Measurements from ENCODE around the gene HYAL1.

HYAL1 gene

GRCh38 chr3:50258979-50259378 lies 44.4 kb downstream of the HYAL1 start:
- no peak for DNase-seq

DNA sequence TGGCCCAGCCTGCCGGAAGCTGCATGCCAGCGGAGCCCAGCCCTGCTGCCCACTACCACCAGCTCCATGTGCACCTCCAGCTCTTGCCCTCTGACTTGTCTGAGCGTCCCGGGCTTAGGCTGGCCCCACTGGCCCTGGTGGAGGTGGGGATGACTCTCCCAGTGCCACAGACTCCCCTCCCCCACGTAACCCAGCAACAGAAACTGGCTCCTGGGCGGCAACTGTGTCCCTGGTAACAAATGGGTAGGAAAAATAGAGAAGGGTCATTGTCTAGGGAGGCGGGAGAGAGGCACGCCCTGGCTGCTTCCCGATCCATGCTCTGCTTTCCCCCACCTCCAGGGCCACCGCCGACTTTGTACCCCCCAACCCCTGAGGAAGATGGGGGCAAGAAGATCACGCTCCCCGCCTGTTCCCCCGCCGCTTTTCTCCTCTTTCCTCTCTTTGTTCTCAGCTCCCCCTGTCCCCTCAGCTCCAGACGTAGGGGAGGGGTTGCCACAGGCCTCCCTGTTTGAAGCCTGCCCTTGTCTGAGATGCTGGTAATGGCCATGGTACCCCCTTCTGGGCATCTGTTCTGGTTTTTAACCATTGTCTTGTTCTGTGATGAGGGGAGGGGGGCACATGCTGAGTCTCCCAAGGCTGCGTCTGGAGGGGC lies 45.2 kb downstream of the HYAL1 start:
- no peak for DNase-seq

GRCh38 chr3:50256978-50257890 lies 46.1 kb downstream of the HYAL1 start:
- peak; percentile 78 for DNase-seq

DNA sequence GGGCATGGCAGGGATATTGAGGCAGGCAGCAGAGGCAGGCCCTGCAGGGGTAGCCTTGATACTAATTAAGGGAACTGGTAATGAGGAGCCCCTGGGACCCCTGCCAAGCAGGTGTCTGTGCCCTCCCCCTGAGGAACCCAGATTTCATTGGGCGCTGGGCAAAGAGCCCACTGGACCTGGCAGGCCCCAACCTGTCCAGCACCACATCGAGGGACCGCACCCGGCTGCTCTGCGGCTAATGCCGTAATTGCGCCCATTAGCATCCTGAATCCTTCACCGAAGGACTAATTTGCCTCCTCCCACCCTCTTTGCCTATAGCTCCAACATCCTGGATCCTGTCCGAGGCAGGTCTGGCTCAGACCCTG lies 48.1 kb downstream of the HYAL1 start:
- no peak for DNase-seq

GRCh38 chr3:50254577-50255250 lies 48.7 kb downstream of the HYAL1 start:
- DNase-seq, result no peak

DNA sequence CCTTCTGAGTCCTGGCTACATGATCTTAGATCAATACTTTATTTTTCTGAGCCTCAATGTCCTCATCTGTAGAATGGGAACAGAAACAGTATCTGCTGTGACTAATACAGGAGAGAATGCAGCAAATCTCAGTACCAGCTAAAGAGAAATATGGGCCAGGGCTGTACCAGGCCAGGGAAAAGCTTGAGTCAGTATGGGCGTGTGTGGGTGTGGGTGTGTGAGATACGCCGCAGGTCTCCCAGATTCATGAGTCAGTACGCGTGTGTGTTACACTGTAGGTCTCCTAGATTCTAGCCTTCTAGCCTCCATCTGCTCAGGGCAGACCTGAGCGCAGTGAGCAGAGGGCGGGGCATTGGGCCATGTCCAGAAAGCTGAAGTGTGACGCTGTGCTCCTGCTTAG lies 52.2 kb downstream of the HYAL1 start:
- peak; percentile 84 for DNase-seq

DNA sequence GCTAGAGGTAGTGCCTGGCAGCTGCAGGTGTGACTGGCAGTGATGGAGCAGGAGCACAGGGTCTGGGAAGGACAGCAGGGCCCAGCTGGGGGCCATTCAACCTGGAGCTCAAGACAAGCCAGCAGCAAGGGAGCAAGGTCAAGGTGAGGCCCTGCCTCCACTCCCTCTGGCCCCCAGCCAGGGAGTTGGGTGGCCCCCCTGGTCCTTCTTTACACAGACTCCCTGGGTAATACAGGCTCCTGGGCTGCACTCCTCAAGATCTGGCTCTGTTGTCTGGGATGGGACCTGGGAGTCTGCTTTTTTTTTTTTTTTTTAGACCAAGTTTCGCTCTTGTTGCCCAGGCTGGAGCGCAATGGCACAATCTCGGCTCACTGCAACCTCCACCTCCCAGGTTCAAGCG lies 52.9 kb downstream of the HYAL1 start:
- DNase-seq, result no peak

Measured in activated effector memory CD4-positive, alpha-beta T cell treated with anti-CD3 and anti-CD28 coated beads, Interleukin-2, amount 50 U/mL, for 16 hours (primary cell).